BJ (cell line): Measurements from ENCODE around the gene PTH2. TPM values are rescaled to one million over a fixed set of nuclear protein-coding genes. Genes with fewer than 3 reads are reported as not detected.

Source experiments
- CTCF ChIA-PET: fragments of 350-600 bp; formaldehyde crosslinking; extraction: SDS; loops from one replicate; lab custom pipeline; 2021; ENCODE audit warnings: antibody characterized with exemption, inconsistent platforms; lab: Yijun Ruan, JAX
- POLR2A ChIA-PET: fragments of 300-600 bp; sonication (Branson Sonifier 250); formaldehyde crosslinking; extraction: SDS; loops from one replicate; lab custom pipeline; 2021; ENCODE audit warnings: antibody characterized with exemption; lab: Charles Lee
- DNase-seq: peaks from one replicate; pipeline ENCODE4 v3.0.0-alpha.2; 2011; ENCODE audit warnings: low read depth
- H3K27me3 ChIP-seq: 2 replicates; pipeline ENCODE4 v1.6.0; 2011; ENCODE audit warnings: low read length; ENCODE audit not compliant: control insufficient read depth, insufficient read depth
- H3K36me3 ChIP-seq: 2 replicates; pipeline ENCODE4 v1.5.1; 2011; ENCODE audit warnings: low read length; ENCODE audit not compliant: control insufficient read depth, insufficient read depth
- H3K4me3 ChIP-seq: 2 replicates; pipeline ENCODE4 v1.5.1; 2011; ENCODE audit warnings: low read depth, mild to moderate bottlenecking, control low read depth, low read length
- CTCF ChIP-seq: IDR thresholded peaks from 2 replicates; pipeline ENCODE4 v1.5.1; 2011; ENCODE audit warnings: low read depth, mild to moderate bottlenecking, control low read depth, inconsistent platforms, low read length, moderate library complexity; ENCODE audit not compliant: insufficient read depth
- polyA plus RNA-seq: library from polyadenylated mRNA; depleted of rRNA; stranded (reverse); fragments of >200 nt; gene quantifications from 2 replicates; pipeline ENCODE4 v1.2.3, GENCODE V29; 2011

Gene PTH2
- polyA plus RNA-seq, 1 experiment = not detected

GRCh38 chr19:49468746-49469447, 45.7 kb upstream of the PTH2 start:
- Histone ChIP-seq H3K4me3 (no peak overlapping the region), H3K27me3 (no peaks in the 10 kb centered on the region), H3K36me3 (peaks cover 5% of the 10 kb centered on the region)
- POLR2A ChIA-PET = no interaction called here
- DNase-seq = no peak
- no peak for TF ChIP-seq CTCF
- CTCF ChIA-PET = interaction anchor here (1.2 kb wide), 1 partner anchor 9 kb away, joined by 3 read pairs; no protein-coding TSS in a partner anchor

GRCh38 chr19:49468199-49468598, 45.0 kb upstream of the PTH2 start:
- Histone ChIP-seq H3K36me3 (peaks cover 5% of the 10 kb centered on the region), H3K4me3 (no peak overlapping the region), H3K27me3 (no peaks in the 10 kb centered on the region)
- DNase-seq = no peak
- TF ChIP-seq CTCF = no peak
- ChIA-PET POLR2A (no interaction called here), CTCF (no interaction called here)

GRCh38 chr19:49465371-49465770, 42.1 kb upstream of the PTH2 start:
- DNase-seq = no peak
- Histone ChIP-seq H3K27me3 (no peaks in the 10 kb centered on the region), H3K36me3 (peaks cover 5% of the 10 kb centered on the region), H3K4me3 (no peak overlapping the region)
- no peak for TF ChIP-seq CTCF
- CTCF ChIA-PET = interaction anchor here (0.6 to 1.6 kb wide), 3 partner anchors 8 to 24 kb away, joined by 3 to 6 read pairs (median 3); partner anchors contain the start of gene FLT3LG
- POLR2A ChIA-PET = no interaction called here

- TF ChIP-seq CTCF = no peak
- ChIA-PET POLR2A (no interaction called here), CTCF (interaction anchor here (0.6 to 1.6 kb wide), 3 partner anchors 7 to 12 kb away, joined by 3 to 6 read pairs (median 4); partner anchors contain the start of gene FLT3LG)
- no peaks in the 10 kb centered on the region for H3K27me3 ChIP-seq
- no peak overlapping the region for H3K4me3 ChIP-seq
- DNase-seq = no peak
- H3K36me3 ChIP-seq = peaks cover 7% of the 10 kb centered on the region
These were observed 40.9 kb upstream of the PTH2 start for GRCh38 chr19:49463960-49464740.

- peaks cover 8% of the 10 kb centered on the region for H3K36me3 ChIP-seq
- ChIA-PET POLR2A (no interaction called here), CTCF (no interaction called here)
- H3K27me3 ChIP-seq = no peaks in the 10 kb centered on the region
- TF ChIP-seq CTCF = no peak
- H3K4me3 ChIP-seq = no peak overlapping the region
- no peak for DNase-seq
These were observed 39.3 kb upstream of the PTH2 start for GRCh38 chr19:49462492-49462891.
